GM12878 (cell line): Measurements from ENCODE around the gene CHRNA5. TPM values are rescaled to one million over a fixed set of nuclear protein-coding genes. Genes with fewer than 3 reads are reported as not detected.

ENCODE experiments used
- ATF2 ChIP-seq: IDR thresholded peaks from 2 replicates; pipeline ENCODE4 v1.6.1; 2012; ENCODE audit warnings: low read length, inconsistent platforms
- ATF7 ChIP-seq: fragments of 450-650 bp; IDR thresholded peaks from 2 replicates; pipeline ENCODE4 v1.6.1; 2016; ENCODE audit warnings: low read depth, mild to moderate bottlenecking
- EGR1 ChIP-seq, 2 experiments: IDR thresholded peaks; 1 replicate in 1 of 2; 2 replicates in 1 of 2; pipeline ENCODE4 v1.6.1; 2011 to 2012; ENCODE audit warnings: low read depth in 2 of 2, low read length in 2 of 2, borderline replicate concordance in 1 of 2, mild to moderate bottlenecking in 1 of 2, moderate library complexity in 1 of 2
- IKZF1 ChIP-seq: fragments of 450-650 bp; conservative IDR thresholded peaks from 2 replicates; pipeline ENCODE4 v1.6.1; 2017; ENCODE audit warnings: antibody characterized with exemption, mild to moderate bottlenecking
- JUND ChIP-seq: IDR thresholded peaks from 2 replicates; pipeline ENCODE4 v1.6.1; 2012; ENCODE audit warnings: low read depth, mild to moderate bottlenecking, low read length, improper control_type of control experiment, moderate library complexity
- PAX5 ChIP-seq: IDR thresholded peaks from 2 replicates; pipeline ENCODE4 v1.6.1; 2011; ENCODE audit warnings: low read depth, low read length, borderline replicate concordance
- PRDM15 ChIP-seq: fragments of 450-650 bp; formaldehyde crosslinking; IDR thresholded peaks from 2 replicates; pipeline ENCODE4 v1.4.0; 2020; ENCODE audit warnings: mild to moderate bottlenecking, moderate library complexity
- RELB ChIP-seq: fragments of 450-650 bp; IDR thresholded peaks from 2 replicates; pipeline ENCODE4 v1.6.1; 2017; ENCODE audit warnings: low read depth, mild to moderate bottlenecking, moderate library complexity
- REST ChIP-seq: IDR thresholded peaks from 2 replicates; pipeline ENCODE4 v1.6.1; 2012; ENCODE audit warnings: mild to moderate bottlenecking, low read depth, low read length
- YY1 ChIP-seq: IDR thresholded peaks from 2 replicates; pipeline ENCODE4 v1.6.1; 2011; ENCODE audit warnings: low read depth, mild to moderate bottlenecking, low read length
- ZNF592 ChIP-seq: fragments of 450-650 bp; IDR thresholded peaks from 2 replicates; pipeline ENCODE4 v1.6.1; 2017; ENCODE audit warnings: mild to moderate bottlenecking, moderate library complexity
- ZSCAN29 ChIP-seq: fragments of 450-650 bp; IDR thresholded peaks from 2 replicates; pipeline ENCODE4 v1.6.1; 2017; ENCODE audit warnings: mild to moderate bottlenecking, moderate library complexity
- polyA plus RNA-seq, 11 experiments: library from polyadenylated mRNA; depleted of rRNA in 4 of 11; unstranded in 6 of 11; stranded (reverse) in 5 of 11; fragments of >200 nt; fragmentation: Nextera tagmentation in 4 of 11; fragmentation: Illumina TruSeq in 1 of 11; extraction: Ambion mirVana in 4 of 11; extraction: Trizol in 1 of 11; gene quantifications; 1 replicate in 1 of 11; 2 replicates in 10 of 11; pipeline versions ENCODE4 v1.2.1 to v1.2.3, GENCODE V29; 2011 to 2016; ENCODE audit warnings: inconsistent platforms in 2 of 11, missing spikeins in 2 of 11, low read depth in 1 of 11
- total RNA-seq, 4 experiments: library from RNA; depleted of rRNA in 3 of 4; stranded (reverse); fragments of >200 nt in 3 of 4; fragmentation: Illumina TruSeq in 1 of 4; extraction: Trizol in 1 of 4; gene quantifications; 2 replicates each; pipeline versions ENCODE4 v1.2.1 to v1.2.3, GENCODE V29; 2013 to 2021

CHRNA5 gene
- total and polyA plus RNA-seq, 10 of the 15 experiments (the other 5 are each of a cell fraction or from before 2014, with no cell fraction given): 0.74 to 21.4 (median 12.7) TPM

GRCh38 chr15:78540141-78540870, 25.0 kb upstream of the CHRNA5 start, which contains the start of gene PSMA4 (continued):
- no peak for TF ChIP-seq ATF2
- TF ChIP-seq IKZF1: peak; percentile 80
- no peak for TF ChIP-seq PRDM15
- peak; percentile 43; the same call in 1 of the 2 replicates for TF ChIP-seq PAX5
- no peak; the same call in 1 of the 2 replicates for TF ChIP-seq ATF7
- TF ChIP-seq JUND: no peak
- TF ChIP-seq ZNF592: no peak
- peak; percentile 96 for TF ChIP-seq YY1
- TF ChIP-seq EGR1 (IDR thresholded peaks at IDR 0.05; ENCODE audit: borderline replicate concordance in 1 of 2, low read depth in 2 of 2, low read length in 2 of 2): peak in 1 of 2 experiments; percentile 66; a peak in 2 of 3 replicates
- TF ChIP-seq REST: peak; percentile 11; the same call in 1 of the 2 replicates
- peak; percentile 80; the same call in 1 of the 2 replicates for TF ChIP-seq RELB
- TF ChIP-seq ZSCAN29: no peak
